ENCODE results near the gene RPS6KA4. TPM values are rescaled to one million over a fixed set of nuclear protein-coding genes. Genes with fewer than 3 reads are reported as not detected.

The RPS6KA4 gene
- total RNA-seq, 1 donor from 2014 or later = 18.7 TPM

DNA sequence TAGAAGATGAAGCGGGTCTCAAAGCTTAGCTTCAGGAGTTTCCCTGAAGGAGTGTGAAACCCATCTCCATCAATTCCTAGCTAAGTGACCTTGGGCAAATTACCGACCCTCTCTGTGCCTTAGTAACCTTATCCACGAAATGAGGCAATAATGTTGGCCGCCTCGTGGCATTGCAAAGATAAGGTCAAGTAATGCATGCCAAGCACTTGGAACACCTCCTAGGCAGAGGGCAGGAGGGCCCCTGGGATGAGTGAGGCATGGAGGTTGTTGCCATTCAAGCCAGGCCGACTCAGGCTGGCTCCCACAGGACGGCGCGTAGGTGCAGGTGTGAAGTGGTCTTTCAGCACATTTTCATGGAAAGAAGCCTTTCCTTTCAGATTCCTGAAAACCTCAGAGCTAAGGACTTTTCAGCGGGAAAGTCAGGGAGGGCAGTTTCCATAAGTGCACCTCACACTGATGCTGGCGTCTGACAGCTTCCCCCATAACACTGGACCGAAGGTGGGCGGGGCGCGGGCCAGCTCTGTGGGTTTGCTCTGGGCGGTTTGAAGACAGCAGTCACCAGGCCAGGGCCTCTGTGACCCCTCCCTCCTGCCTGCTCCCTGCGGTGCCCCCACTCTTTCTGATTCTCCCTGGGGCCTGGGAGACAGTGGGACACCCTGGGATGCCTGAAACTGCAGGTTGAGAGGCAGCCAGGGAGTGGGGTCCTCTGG, 25.2 kb downstream of the RPS6KA4 start:
- TF ChIP-seq, protein P1, sequence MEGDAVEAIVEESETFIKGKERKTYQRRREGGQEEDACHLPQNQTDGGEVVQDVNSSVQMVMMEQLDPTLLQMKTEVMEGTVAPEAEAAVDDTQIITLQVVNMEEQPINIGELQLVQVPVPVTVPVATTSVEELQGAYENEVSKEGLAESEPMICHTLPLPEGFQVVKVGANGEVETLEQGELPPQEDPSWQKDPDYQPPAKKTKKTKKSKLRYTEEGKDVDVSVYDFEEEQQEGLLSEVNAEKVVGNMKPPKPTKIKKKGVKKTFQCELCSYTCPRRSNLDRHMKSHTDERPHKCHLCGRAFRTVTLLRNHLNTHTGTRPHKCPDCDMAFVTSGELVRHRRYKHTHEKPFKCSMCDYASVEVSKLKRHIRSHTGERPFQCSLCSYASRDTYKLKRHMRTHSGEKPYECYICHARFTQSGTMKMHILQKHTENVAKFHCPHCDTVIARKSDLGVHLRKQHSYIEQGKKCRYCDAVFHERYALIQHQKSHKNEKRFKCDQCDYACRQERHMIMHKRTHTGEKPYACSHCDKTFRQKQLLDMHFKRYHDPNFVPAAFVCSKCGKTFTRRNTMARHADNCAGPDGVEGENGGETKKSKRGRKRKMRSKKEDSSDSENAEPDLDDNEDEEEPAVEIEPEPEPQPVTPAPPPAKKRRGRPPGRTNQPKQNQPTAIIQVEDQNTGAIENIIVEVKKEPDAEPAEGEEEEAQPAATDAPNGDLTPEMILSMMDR (IDR thresholded peaks at IDR 0.05; ENCODE audit: unreplicated experiment) = no peak
- H3K4me3 Mint-ChIP-seq (ENCODE audit: low read depth) = no peak overlapping the region
- DNase-seq (ENCODE audit: low spot score, unreplicated experiment) = no peak
- H3K4me1 Mint-ChIP-seq (ENCODE audit: low read depth) = peaks cover 2% of the 10 kb centered on the region
- no peaks in the 10 kb centered on the region for H3K9me3 Mint-ChIP-seq (ENCODE audit: low read depth)
- H3K27me3 Mint-ChIP-seq = peaks cover 28% of the 10 kb centered on the region
- H3K27ac Mint-ChIP-seq = no peak overlapping the region
- no peaks in the 10 kb centered on the region for H3K36me3 Mint-ChIP-seq (ENCODE audit: insufficient read depth)

DNA sequence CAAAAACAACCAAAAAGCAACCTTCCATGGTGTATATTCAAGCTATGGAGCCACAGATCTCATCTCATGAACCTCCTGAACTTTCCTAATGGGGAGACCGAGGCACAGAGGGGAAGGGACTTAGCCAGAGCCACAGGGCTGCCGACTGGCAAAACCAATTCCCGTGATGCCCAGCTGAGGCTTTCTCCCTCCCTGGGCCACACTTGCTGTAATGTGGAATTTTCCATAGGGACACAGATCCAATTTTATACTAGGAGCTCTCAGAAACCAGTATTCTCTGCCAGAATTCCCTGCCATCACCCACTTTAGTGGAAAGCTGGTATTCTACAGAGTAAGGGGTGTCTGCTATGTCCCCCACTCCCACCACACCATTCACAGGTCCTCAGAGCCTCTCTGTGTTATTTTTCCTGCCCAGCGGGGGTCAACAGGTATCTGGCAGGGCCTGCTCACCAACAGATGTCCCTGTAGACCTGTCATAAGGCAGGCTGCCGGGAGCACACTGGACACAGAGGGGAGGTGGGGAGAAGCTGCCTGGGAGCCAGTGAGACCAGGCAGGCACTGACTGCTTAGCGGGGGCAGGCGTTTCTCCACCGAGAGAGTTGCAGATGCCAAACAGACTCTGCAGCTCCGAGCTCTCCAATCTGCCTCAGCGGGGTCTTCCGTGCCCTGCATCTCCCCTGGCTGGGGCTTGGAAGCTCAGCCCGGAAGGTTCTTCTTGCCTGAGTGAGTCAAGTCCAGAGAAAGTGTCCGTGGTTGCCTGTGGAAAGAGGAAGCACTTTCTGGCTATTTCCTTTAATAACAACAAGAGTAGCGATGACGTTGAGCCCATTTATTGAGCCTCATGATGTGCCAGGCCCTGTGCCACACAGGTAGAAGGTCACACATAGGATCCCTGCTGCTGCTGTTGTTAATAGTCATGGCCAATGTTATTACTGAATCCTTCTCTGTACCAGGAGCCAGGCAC, 26.3 kb downstream of the RPS6KA4 start:
- TF ChIP-seq, protein P1 (IDR thresholded peaks at IDR 0.05; ENCODE audit: unreplicated experiment) = no peak
- no peaks in the 10 kb centered on the region for H3K9me3 Mint-ChIP-seq (ENCODE audit: low read depth)
- H3K27me3 Mint-ChIP-seq = peaks cover 34% of the 10 kb centered on the region
- H3K36me3 Mint-ChIP-seq (ENCODE audit: insufficient read depth) = no peaks in the 10 kb centered on the region
- no peak overlapping the region for H3K27ac Mint-ChIP-seq
- H3K4me3 Mint-ChIP-seq (ENCODE audit: low read depth) = no peak overlapping the region
- peaks cover 2% of the 10 kb centered on the region for H3K4me1 Mint-ChIP-seq (ENCODE audit: low read depth)
- no peak for DNase-seq (ENCODE audit: low spot score, unreplicated experiment)

DNA sequence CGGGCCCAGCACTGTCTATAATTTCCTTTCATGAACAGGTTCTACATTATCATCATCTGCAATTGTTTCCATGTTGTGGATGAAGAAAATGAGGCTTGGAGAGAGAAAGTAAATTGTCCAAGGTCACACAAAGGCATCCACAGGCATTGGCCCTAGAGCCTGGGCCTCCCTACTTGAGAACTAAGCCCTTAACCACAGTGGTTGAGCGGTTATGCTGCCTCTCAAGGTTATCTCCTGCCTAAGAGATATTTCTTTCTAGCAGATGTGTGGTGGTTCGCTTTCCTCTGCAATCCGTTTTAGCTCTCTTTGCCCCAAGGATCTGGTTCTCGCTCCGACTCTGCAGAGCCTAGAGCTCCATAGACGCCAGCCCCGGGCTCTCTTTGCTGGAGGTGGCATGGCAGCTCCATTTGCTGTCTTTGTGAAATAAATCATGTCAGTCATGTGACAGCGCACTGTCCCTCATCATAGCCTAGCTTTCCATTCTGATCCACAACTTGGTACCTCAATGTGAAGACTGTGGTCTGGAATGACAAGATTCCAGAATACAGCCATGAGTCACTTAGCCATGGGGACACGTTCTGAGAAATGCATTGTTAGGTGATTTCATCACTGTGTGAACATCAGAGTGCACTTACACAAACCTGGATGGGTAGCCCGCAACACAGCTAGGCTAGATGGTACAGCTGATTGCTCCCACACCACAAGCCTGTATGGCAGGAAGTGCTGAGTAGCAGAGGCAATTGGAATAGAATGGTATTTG, 27.2 kb downstream of the RPS6KA4 start:
- Mint-ChIP-seq H3K9me3 (ENCODE audit: low read depth) (no peaks in the 10 kb centered on the region), H3K27me3 (peaks cover 34% of the 10 kb centered on the region), H3K4me3 (ENCODE audit: low read depth) (no peak overlapping the region), H3K4me1 (ENCODE audit: low read depth) (peaks cover 2% of the 10 kb centered on the region), H3K36me3 (ENCODE audit: insufficient read depth) (no peaks in the 10 kb centered on the region), H3K27ac (no peak overlapping the region)
- DNase-seq (ENCODE audit: low spot score, unreplicated experiment) = no peak
- TF ChIP-seq, protein P1 (IDR thresholded peaks at IDR 0.05; ENCODE audit: unreplicated experiment) = no peak

DNA sequence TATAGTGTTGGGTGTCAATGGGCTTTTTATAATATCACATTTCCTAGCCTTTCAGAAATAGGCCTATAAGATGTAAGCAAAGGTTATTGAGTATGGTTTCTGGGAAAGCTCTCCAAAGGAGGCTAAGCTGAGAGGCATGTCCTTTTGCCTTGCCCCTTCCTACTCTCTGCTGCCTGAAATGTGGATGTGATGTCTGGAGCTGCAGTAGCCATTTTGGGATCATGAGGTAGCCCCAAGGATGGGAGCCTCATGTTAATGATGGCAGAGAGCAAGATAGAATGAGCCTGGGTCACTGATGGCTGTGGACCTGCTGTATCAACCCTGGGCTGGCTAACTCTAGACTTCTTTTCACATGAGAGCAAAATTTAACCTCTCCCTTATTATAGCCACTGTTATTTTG, 29.0 kb downstream of the RPS6KA4 start:
- TF ChIP-seq, protein P1 (IDR thresholded peaks at IDR 0.05; ENCODE audit: unreplicated experiment) = no peak
- no peaks in the 10 kb centered on the region for H3K9me3 Mint-ChIP-seq (ENCODE audit: low read depth)
- no peak overlapping the region for H3K4me3 Mint-ChIP-seq (ENCODE audit: low read depth)
- H3K36me3 Mint-ChIP-seq (ENCODE audit: insufficient read depth) = no peaks in the 10 kb centered on the region
- DNase-seq (ENCODE audit: low spot score, unreplicated experiment) = no peak
- no peak overlapping the region for H3K27ac Mint-ChIP-seq
- peaks cover 32% of the 10 kb centered on the region for H3K27me3 Mint-ChIP-seq
- H3K4me1 Mint-ChIP-seq (ENCODE audit: low read depth) = no peaks in the 10 kb centered on the region

DNA sequence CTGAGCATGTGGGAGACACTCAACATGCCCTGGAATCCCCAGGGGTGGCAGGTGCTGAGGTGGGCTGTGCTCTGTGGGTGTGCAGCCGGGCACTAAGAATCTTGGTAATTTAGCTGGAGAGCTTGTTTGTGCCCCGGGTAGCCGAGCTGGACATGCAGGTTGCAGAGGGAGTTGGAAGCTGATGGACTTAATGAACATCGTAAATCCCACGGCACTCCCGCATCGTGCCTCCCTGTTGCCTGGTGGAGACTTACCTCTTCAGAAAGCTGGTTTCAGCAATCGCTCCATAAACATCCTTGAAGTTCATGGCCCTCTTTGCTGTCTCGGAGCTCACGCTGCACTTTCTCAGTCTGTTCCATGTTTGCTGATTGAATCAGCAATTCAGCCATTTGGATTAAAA, 29.9 kb downstream of the RPS6KA4 start:
- Mint-ChIP-seq H3K27ac (no peak overlapping the region), H3K36me3 (ENCODE audit: insufficient read depth) (no peaks in the 10 kb centered on the region), H3K9me3 (ENCODE audit: low read depth) (no peaks in the 10 kb centered on the region), H3K27me3 (peaks cover 33% of the 10 kb centered on the region), H3K4me3 (ENCODE audit: low read depth) (no peak overlapping the region), H3K4me1 (ENCODE audit: low read depth) (no peaks in the 10 kb centered on the region)
- TF ChIP-seq, protein P1 (IDR thresholded peaks at IDR 0.05; ENCODE audit: unreplicated experiment) = no peak
- no peak for DNase-seq (ENCODE audit: low spot score, unreplicated experiment)
